Ascending aorta (tissue), 2 donors: ENCODE results near the gene IQGAP2. TPM values are rescaled to one million over a fixed set of nuclear protein-coding genes. Genes with fewer than 3 reads are reported as not detected.
"Not testable (repeated sequence)": the region's sequence is repeated elsewhere in the genome, so short reads cannot be mapped to it uniquely, and the experiment has no call there.

Source experiments
- DNase-seq, 2 donors: peaks; one replicate each; pipeline ENCODE4 v3.0.0-alpha.2; 2019; ENCODE audit warnings: low spot score in 2 of 2
- H3K27ac ChIP-seq, 2 donors: fragments of 200-600 bp; sonication (generic); one replicate each; pipeline ENCODE4 v1.5.1; 2016 to 2017; ENCODE audit warnings: mild to moderate bottlenecking in 1 of 2
- H3K27me3 ChIP-seq: fragments of 200-600 bp; sonication (generic); one replicate; pipeline ENCODE4 v1.5.1; 2017
- H3K36me3 ChIP-seq, 2 donors: fragments of 200-600 bp; sonication (generic); one replicate each; pipeline ENCODE4 v1.5.1; 2016
- H3K4me1 ChIP-seq, 2 donors: fragments of 200-600 bp; sonication (generic); one replicate each; pipeline ENCODE4 v1.5.1; 2016 to 2017; ENCODE audit warnings: mild to moderate bottlenecking in 1 of 2
- H3K4me3 ChIP-seq, 2 donors: fragments of 200-600 bp; sonication (generic); one replicate each; pipeline ENCODE4 v1.5.1; 2016 to 2017; ENCODE audit warnings: mild to moderate bottlenecking in 1 of 2
- H3K9me3 ChIP-seq, 2 donors: fragments of 200-600 bp; sonication (generic); one replicate each; pipeline ENCODE4 v1.5.1; 2016
- CTCF ChIP-seq, 3 experiments: fragments of 200-600 bp in 2 of 3; fragments of 450-650 bp in 1 of 3; sonication (generic) in 2 of 3; IDR thresholded peaks; one replicate each; pipeline ENCODE4 v1.5.1; 2016 to 2019; ENCODE audit warnings: antibody characterized with exemption in 3 of 3, mild to moderate bottlenecking in 1 of 3, moderate library complexity in 1 of 3
- intact Hi-C: fragments of 100-400 bp; cut with DNase I; formaldehyde crosslinking; loops from one replicate; pipeline ENCODE4 v1.15.1; 2023
- total RNA-seq: library from RNA; depleted of rRNA; stranded (reverse); fragments of >200 nt; gene quantifications from one replicate; pipeline ENCODE4 v1.1.0, GENCODE V29; 2016

The IQGAP2 gene
- total RNA-seq, 1 donor from 2014 or later: 19.8 TPM

GRCh38 chr5:76365561-76365960, 37.5 kb upstream of the IQGAP2 start:
- Histone ChIP-seq H3K27me3 (no peaks in the 10 kb centered on the region), H3K27ac (no peak overlapping the region), H3K4me1 (no peaks in the 10 kb centered on the region), H3K9me3 (no peaks in the 10 kb centered on the region), H3K36me3 (no peaks in the 10 kb centered on the region), H3K4me3 (no peak overlapping the region)
- no peak for DNase-seq
- intact Hi-C loops: no loop called here
- TF ChIP-seq CTCF (IDR thresholded peaks at IDR 0.05): no peak

GRCh38 chr5:76366596-76366995, 36.5 kb upstream of the IQGAP2 start:
- H3K27ac ChIP-seq: no peak overlapping the region
- H3K9me3 ChIP-seq: no peaks in the 10 kb centered on the region
- no peak for TF ChIP-seq CTCF (IDR thresholded peaks at IDR 0.05)
- intact Hi-C loops: no loop called here
- H3K36me3 ChIP-seq: no peaks in the 10 kb centered on the region
- no peak overlapping the region for H3K4me3 ChIP-seq
- H3K27me3 ChIP-seq: no peaks in the 10 kb centered on the region
- DNase-seq: no peak
- no peaks in the 10 kb centered on the region for H3K4me1 ChIP-seq

GRCh38 chr5:76367623-76368371, 35.3 kb upstream of the IQGAP2 start:
- TF ChIP-seq CTCF (IDR thresholded peaks at IDR 0.05): no peak
- no peak overlapping the region for H3K4me3 ChIP-seq
- H3K27me3 ChIP-seq: no peaks in the 10 kb centered on the region
- H3K9me3 ChIP-seq: no peaks in the 10 kb centered on the region
- DNase-seq: no peak
- intact Hi-C loops: no loop called here
- H3K36me3 ChIP-seq: no peaks in the 10 kb centered on the region
- H3K27ac ChIP-seq: no peak overlapping the region
- no peaks in the 10 kb centered on the region for H3K4me1 ChIP-seq

- Histone ChIP-seq H3K27ac (no peak overlapping the region), H3K27me3 (no peaks in the 10 kb centered on the region), H3K4me3 (no peak overlapping the region), H3K4me1 (no peaks in the 10 kb centered on the region), H3K9me3 (no peaks in the 10 kb centered on the region), H3K36me3 (no peaks in the 10 kb centered on the region)
- DNase-seq: no peak
- no peak for TF ChIP-seq CTCF (IDR thresholded peaks at IDR 0.05)
- intact Hi-C loops: no loop called here
Observed at GRCh38 chr5:76368941-76369340, 34.1 kb upstream of the IQGAP2 start.

GRCh38 chr5:76369668-76370067, 33.4 kb upstream of the IQGAP2 start:
- H3K4me1 ChIP-seq, H3K27ac ChIP-seq, DNase-seq, H3K9me3 ChIP-seq, intact Hi-C loops, H3K4me3 ChIP-seq, H3K27me3 ChIP-seq, H3K36me3 ChIP-seq: not testable (repeated sequence)

GRCh38 chr5:76371960-76372322, 31.1 kb upstream of the IQGAP2 start:
- no peak overlapping the region for H3K27ac ChIP-seq
- no peak overlapping the region for H3K4me3 ChIP-seq
- no peaks in the 10 kb centered on the region for H3K4me1 ChIP-seq
- intact Hi-C loops: no loop called here
- no peaks in the 10 kb centered on the region for H3K36me3 ChIP-seq
- TF ChIP-seq CTCF (IDR thresholded peaks at IDR 0.05): no peak
- no peaks in the 10 kb centered on the region for H3K9me3 ChIP-seq
- no peak for DNase-seq
- no peaks in the 10 kb centered on the region for H3K27me3 ChIP-seq
